ENCODE measurements around the gene LMBR1.

The LMBR1 gene

DNA sequence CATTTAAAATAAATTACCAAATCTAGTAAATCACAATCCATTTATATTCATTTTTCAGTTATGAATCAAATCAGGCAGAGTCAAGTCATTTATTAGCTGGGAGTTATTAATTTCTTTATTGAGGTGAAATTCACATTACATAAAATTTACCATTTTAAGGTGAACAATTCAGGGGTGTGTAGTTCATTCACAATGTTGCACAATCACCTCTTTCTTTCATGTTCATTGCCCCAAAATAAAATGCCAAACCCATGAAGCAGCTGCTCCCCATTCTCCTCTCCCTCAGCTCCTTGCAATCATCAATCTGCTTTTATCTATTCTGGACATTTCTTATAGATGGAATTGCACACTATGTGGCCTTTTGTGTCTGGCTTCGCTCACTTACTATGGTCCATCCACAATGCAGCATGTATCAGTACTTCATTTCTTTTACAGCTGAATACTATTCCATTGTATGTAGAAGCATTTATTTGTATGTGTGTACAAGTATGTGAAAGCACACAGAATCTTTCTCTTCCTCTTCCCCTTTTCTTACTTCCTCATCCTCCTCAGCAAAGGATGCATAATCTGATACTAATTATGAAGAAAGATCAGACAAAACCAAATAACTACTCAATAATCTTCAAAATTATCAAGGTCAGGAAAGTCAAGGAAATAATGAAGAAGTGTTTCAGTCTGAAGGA lies 60.6 kb downstream of the LMBR1 start:
- Histone ChIP-seq H3K4me1 (ENCODE audit: insufficient read depth, insufficient read length) (no peaks in the 10 kb centered on the region), H3K9me3 (ENCODE audit: insufficient read depth, low read length) (no peaks in the 10 kb centered on the region), H3K36me3 (ENCODE audit: insufficient read depth, insufficient read length, low read length) (peaks cover 6% of the 10 kb centered on the region), H3K27me3 (ENCODE audit: insufficient read depth, insufficient read length) (no peaks in the 10 kb centered on the region), H3K9ac (ENCODE audit: insufficient read length, low read depth) (no peak overlapping the region), H3K4me3 (ENCODE audit: insufficient read length, low read depth) (no peak overlapping the region)
- TF ChIP-seq YY1 (IDR thresholded peaks at IDR 0.05; ENCODE audit: insufficient read depth, insufficient read length): no peak
- TF ChIP-seq SUZ12 (IDR thresholded peaks at IDR 0.05; ENCODE audit: extremely low read depth, insufficient read depth, insufficient read length): no peak
- TF ChIP-seq ZNF274 (IDR thresholded peaks at IDR 0.05; ENCODE audit: low read depth, low read length): no peak
- DNase-seq (ENCODE audit: low read depth, low spot score): no peak

- no peak overlapping the region for H3K4me3 ChIP-seq (ENCODE audit: insufficient read length, low read depth)
- H3K9me3 ChIP-seq (ENCODE audit: insufficient read depth, low read length): no peaks in the 10 kb centered on the region
- no peak for DNase-seq (ENCODE audit: low read depth, low spot score)
- H3K9ac ChIP-seq (ENCODE audit: insufficient read length, low read depth): no peak overlapping the region
- TF ChIP-seq SUZ12 (IDR thresholded peaks at IDR 0.05; ENCODE audit: extremely low read depth, insufficient read depth, insufficient read length): no peak
- no peak for TF ChIP-seq ZNF274 (IDR thresholded peaks at IDR 0.05; ENCODE audit: low read depth, low read length)
- TF ChIP-seq YY1 (IDR thresholded peaks at IDR 0.05; ENCODE audit: insufficient read depth, insufficient read length): no peak
- no peaks in the 10 kb centered on the region for H3K27me3 ChIP-seq (ENCODE audit: insufficient read depth, insufficient read length)
- no peaks in the 10 kb centered on the region for H3K4me1 ChIP-seq (ENCODE audit: insufficient read depth, insufficient read length)
- H3K36me3 ChIP-seq (ENCODE audit: insufficient read depth, insufficient read length, low read length): peaks cover 4% of the 10 kb centered on the region
These were observed 63.2 kb downstream of the LMBR1 start for GRCh38 chr7:156829669-156830336.

DNA sequence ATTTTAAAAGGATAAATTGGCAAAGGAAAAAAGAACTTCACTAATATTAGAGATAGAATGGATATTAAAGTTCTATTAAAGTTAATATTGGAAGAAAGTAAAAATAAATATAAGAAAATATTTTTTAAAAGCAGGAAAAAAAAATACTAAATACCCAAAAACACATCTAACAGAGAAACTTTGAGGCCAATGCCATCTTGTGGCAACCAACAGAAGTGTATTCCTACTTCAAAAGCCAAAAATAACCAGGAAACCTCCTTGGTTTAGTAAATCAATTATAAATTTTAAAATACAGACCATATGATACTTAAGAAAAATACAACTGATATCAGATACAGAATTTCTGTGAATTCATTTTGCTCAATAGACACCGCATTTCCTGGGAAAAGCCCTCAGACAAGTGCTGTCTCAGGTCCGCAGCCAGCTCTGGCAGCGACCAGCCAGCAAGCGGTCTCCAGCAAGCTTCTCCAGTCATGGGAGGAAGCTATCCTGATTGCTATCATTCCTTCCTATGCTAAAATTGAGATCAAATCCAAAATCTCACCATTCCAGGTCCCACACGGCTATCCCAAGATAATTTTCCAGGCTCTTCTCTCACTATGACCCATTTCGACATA lies 65.3 kb downstream of the LMBR1 start:
- Histone ChIP-seq H3K27me3 (ENCODE audit: insufficient read depth, insufficient read length) (no peaks in the 10 kb centered on the region), H3K36me3 (ENCODE audit: insufficient read depth, insufficient read length, low read length) (no peaks in the 10 kb centered on the region), H3K4me1 (ENCODE audit: insufficient read depth, insufficient read length) (no peaks in the 10 kb centered on the region), H3K9ac (ENCODE audit: insufficient read length, low read depth) (no peak overlapping the region), H3K9me3 (ENCODE audit: insufficient read depth, low read length) (no peaks in the 10 kb centered on the region), H3K4me3 (ENCODE audit: insufficient read length, low read depth) (no peak overlapping the region)
- DNase-seq (ENCODE audit: low read depth, low spot score): no peak
- TF ChIP-seq SUZ12 (IDR thresholded peaks at IDR 0.05; ENCODE audit: extremely low read depth, insufficient read depth, insufficient read length): no peak
- no peak for TF ChIP-seq ZNF274 (IDR thresholded peaks at IDR 0.05; ENCODE audit: low read depth, low read length)
- no peak for TF ChIP-seq YY1 (IDR thresholded peaks at IDR 0.05; ENCODE audit: insufficient read depth, insufficient read length)

DNA sequence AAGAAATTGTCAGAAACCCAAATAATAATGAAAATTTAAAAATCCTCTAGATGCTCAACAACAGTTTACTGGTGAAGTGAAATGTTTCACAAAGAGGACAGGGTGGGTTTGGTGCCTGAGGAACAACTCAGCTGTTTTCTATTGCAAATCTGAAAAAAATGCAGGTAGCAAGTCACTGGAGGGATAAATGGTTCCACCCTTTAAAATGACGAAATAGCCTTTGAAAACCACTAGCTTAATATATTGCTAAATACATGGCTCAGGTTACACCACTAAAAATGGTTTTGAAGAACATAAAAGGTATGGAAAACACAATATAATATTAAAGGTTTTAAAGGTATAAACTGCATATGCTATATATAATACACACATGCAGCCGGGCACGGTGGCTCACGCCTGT lies 69.5 kb downstream of the LMBR1 start:
- Histone ChIP-seq H3K9me3 (ENCODE audit: insufficient read depth, low read length) (no peaks in the 10 kb centered on the region), H3K9ac (ENCODE audit: insufficient read length, low read depth) (no peak overlapping the region), H3K27me3 (ENCODE audit: insufficient read depth, insufficient read length) (no peaks in the 10 kb centered on the region), H3K36me3 (ENCODE audit: insufficient read depth, insufficient read length, low read length) (peaks cover 3% of the 10 kb centered on the region), H3K4me1 (ENCODE audit: insufficient read depth, insufficient read length) (no peaks in the 10 kb centered on the region), H3K4me3 (ENCODE audit: insufficient read length, low read depth) (no peak overlapping the region)
- TF ChIP-seq ZNF274 (IDR thresholded peaks at IDR 0.05; ENCODE audit: low read depth, low read length): no peak
- no peak for TF ChIP-seq SUZ12 (IDR thresholded peaks at IDR 0.05; ENCODE audit: extremely low read depth, insufficient read depth, insufficient read length)
- no peak for TF ChIP-seq YY1 (IDR thresholded peaks at IDR 0.05; ENCODE audit: insufficient read depth, insufficient read length)
- DNase-seq (ENCODE audit: low read depth, low spot score): no peak

DNA sequence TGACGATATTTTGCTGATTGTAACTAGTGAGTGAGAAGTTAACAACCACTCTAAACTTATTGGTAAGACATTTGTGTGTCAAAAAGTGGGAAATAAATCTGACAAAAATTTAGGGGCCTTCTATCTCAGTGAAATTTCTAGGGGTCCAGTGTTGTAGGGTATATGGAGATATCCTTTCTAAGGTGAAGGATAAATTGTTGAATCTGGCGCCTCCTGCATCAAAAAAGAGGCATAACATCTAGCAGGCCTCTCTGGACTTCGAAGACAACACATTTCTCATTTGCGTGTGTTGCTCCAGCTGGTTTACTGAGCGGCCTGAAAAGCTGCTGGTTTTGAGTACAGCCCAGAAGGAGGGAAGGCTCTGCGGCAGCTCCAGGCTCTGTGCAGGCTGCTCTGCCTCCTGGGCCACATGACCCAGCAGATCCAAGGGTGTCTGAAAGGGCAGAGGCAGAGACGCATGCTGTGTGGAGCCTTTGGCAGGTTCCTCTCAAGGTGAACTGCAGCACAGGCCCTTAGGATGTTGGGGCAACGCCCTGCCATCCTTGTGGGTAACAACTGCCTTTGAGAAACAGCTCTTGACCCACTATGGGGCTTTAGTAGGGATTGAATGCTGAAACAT lies 72.4 kb downstream of the LMBR1 start:
- Histone ChIP-seq H3K9ac (ENCODE audit: insufficient read length, low read depth) (no peak overlapping the region), H3K27me3 (ENCODE audit: insufficient read depth, insufficient read length) (no peaks in the 10 kb centered on the region), H3K4me1 (ENCODE audit: insufficient read depth, insufficient read length) (no peaks in the 10 kb centered on the region), H3K36me3 (ENCODE audit: insufficient read depth, insufficient read length, low read length) (peaks cover 3% of the 10 kb centered on the region), H3K4me3 (ENCODE audit: insufficient read length, low read depth) (no peak overlapping the region), H3K9me3 (ENCODE audit: insufficient read depth, low read length) (no peaks in the 10 kb centered on the region)
- no peak for TF ChIP-seq ZNF274 (IDR thresholded peaks at IDR 0.05; ENCODE audit: low read depth, low read length)
- TF ChIP-seq SUZ12 (IDR thresholded peaks at IDR 0.05; ENCODE audit: extremely low read depth, insufficient read depth, insufficient read length): no peak
- no peak for TF ChIP-seq YY1 (IDR thresholded peaks at IDR 0.05; ENCODE audit: insufficient read depth, insufficient read length)
- DNase-seq (ENCODE audit: low read depth, low spot score): no peak

- TF ChIP-seq SUZ12 (IDR thresholded peaks at IDR 0.05; ENCODE audit: extremely low read depth, insufficient read depth, insufficient read length) (no peak), ZNF274 (IDR thresholded peaks at IDR 0.05; ENCODE audit: low read depth, low read length) (no peak), YY1 (IDR thresholded peaks at IDR 0.05; ENCODE audit: insufficient read depth, insufficient read length) (no peak)
- no peak for DNase-seq (ENCODE audit: low read depth, low spot score)
- no peak overlapping the region for H3K4me3 ChIP-seq (ENCODE audit: insufficient read length, low read depth)
These were observed 73.2 kb downstream of the LMBR1 start for GRCh38 chr7:156819733-156820295.

More at GRCh38 chr7:156819733-156820295, 73.2 kb downstream of the LMBR1 start:
- Histone ChIP-seq H3K4me1 (ENCODE audit: insufficient read depth, insufficient read length) (no peaks in the 10 kb centered on the region), H3K36me3 (ENCODE audit: insufficient read depth, insufficient read length, low read length) (peaks cover 3% of the 10 kb centered on the region), H3K9ac (ENCODE audit: insufficient read length, low read depth) (no peak overlapping the region), H3K27me3 (ENCODE audit: insufficient read depth, insufficient read length) (no peaks in the 10 kb centered on the region), H3K9me3 (ENCODE audit: insufficient read depth, low read length) (no peaks in the 10 kb centered on the region)

Measured in NT2/D1 (cell line).